GM19025 (cell line): ENCODE data around the gene CAV1.

Source experiments
- ATAC-seq: cut with Tn5 transposase; IDR thresholded peaks from one replicate; pipeline ENCODE4 v1.9.1; 2021; ENCODE audit warnings: mild to moderate bottlenecking, low read depth, moderate library complexity; ENCODE audit not compliant: unreplicated experiment

Gene CAV1

DNA sequence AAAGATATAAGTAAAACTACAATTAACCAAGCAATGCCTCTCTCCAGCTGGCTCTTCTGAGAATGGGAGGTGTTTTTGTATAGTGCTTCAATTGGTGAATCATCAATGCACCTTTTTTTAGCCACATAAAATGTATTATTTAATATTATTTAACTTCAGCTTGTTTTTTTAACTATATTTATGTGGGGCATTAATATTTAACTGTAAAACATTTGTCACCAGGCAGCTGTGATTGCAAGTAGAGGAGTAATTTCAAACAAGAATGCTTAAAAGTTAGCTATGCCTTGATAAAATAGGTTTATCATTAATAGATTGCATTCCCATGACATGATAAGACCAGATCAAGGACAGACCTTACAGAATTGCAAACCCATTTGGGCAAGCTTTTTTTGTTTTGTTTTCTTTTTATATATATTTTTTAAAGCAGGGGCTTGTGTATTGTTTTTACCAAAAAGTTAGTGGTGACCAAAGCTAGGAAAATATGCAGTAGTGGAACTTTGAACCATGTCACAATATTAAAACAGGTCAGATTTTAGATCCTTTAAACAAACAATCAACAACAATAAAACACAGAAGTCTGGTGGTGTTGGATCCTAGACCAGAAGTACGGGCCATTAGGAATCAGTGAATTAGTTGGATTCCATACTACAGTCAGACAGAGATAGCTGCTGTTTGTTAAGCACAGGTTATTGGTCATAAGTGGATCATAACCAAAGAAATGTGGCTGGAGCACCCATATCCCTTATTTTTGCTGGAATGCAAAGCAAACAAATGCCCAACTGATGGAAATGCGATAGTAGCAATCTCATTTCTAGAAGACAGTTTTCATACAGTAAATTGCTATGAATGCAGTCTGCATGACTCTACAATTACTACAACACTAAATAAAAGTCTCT lies 22.4 kb upstream of the CAV1 start:
- ATAC-seq, result no peak

- no peak for ATAC-seq
Observed at GRCh38 chr7:116503835-116504234, 21.0 kb upstream of the CAV1 start.

GRCh38 chr7:116505278-116505677 lies 19.6 kb upstream of the CAV1 start:
- no peak for ATAC-seq

GRCh38 chr7:116505823-116506222 lies 19.0 kb upstream of the CAV1 start:
- ATAC-seq, result no peak

- ATAC-seq, result no peak
Observed at GRCh38 chr7:116509982-116510579, 14.8 kb upstream of the CAV1 start.

DNA sequence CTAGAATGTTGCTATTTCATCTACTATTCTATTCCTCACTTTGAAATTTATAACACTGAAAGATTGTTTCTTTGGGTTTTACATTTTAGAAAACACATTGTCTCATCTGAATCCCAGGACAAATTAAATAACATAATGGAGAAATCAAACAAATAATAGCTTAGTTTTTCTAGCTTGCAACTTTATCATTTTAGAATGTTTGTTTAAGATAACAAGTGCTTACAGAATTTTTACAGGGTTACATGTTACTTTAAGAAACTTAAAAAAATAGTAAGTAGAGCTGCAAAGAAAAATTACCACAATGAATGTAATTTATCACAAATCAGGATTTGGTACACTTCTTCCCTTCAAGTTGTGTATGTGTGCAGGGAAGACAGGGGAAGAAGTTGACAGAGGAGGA lies 14.0 kb upstream of the CAV1 start:
- no peak for ATAC-seq

DNA sequence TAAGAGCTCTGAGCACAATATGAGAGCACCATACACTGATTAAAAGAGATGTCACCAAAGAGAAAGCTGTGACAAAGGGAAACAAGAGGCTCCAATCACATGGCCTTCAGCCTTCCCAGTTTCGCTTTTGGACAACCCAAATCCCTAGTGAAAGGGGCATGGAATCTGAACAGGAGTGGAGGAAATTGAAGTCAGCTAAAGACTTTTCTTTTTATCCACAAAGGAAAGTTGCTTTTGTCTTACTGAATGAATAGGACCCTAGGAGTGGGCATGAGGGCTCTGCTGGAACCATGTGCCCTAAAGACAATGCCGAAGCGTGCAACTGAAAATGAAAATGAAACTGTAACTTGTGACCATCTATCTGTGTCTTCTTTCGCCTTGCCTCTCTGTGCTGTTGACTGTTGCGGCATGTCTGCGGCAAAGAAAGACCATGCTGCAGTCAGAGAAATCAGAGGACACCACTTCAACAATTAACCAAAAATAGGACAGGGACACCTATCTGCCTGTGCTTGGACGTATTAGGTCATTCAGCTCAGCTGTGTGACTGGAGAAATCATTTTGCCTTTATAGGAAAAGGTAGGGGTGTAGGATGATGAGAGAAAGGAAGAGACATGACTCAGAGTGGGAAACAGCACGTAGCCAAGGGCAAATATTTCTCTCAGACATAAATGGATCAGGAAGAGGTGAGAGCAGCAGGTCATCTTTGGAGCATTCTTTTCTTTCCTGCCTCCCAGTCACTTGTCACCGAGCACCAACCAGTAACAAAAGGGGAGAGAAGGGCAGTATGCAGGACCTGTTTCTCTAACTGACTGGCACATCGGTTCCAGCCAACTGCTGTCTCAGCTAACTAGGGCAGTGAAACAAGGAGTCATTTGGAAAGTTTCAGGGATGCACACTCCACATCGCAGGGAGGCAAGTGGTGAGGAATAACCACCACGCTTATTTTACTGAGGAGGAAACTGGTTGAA lies 13.0 kb upstream of the CAV1 start:
- ATAC-seq, result peak; percentile 99

DNA sequence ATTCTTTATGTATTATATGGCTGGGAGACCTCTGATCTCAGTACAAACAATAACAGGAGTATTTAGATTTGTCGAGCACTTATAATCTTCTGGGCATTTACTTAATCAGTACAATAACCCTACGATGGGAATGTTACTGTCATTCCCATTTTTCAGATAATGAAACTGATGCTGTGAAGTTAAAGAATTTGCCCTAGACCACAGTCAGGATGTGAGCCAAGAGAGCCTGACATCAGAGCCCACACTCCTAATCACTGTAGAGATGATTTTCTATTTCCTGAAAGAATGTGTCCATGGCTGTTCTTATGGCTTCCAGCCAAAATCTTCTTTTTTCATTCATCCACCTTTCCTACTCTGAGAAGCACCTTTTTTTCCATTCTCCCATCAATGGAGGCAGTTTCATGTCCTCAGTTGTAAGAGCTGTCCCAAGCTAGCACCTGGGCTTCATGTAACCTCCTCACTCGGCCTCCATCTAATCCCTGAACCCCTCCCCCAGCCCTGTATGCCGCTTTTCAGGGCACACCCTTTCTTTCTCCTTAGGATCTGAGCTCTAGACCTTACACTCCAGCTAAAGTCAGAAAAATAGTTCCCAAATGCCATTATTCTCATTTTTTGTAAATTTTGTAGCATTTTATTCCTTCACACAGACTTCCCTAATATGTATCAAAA lies 12.2 kb upstream of the CAV1 start:
- ATAC-seq, result no peak

DNA sequence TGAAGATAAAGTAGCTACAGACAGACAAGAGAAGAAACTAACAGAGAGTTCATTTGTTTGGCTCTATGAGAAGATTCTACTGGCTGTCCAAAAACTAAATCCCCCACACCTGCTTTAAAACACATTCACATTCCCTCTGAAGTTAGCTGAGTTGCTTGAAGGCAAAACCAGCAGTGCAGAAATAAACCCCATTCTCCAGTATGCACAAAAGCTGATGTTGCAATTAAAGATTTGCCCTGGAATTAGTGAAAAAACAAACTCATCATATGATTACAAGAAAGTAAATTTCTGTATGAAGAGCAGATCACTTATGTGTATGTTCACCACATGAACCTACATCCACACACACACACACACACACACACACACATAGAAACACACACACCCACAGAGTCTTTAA lies 9.3 kb upstream of the CAV1 start:
- ATAC-seq, result no peak

GRCh38 chr7:116516324-116516723 lies 8.5 kb upstream of the CAV1 start:
- no peak for ATAC-seq

- ATAC-seq, result no peak
Observed at GRCh38 chr7:116517626-116518025, 7.2 kb upstream of the CAV1 start.

- no peak for ATAC-seq
Observed at GRCh38 chr7:116518961-116519360, 5.9 kb upstream of the CAV1 start.

GRCh38 chr7:116521046-116521664 lies 3.7 kb upstream of the CAV1 start:
- no peak for ATAC-seq

GRCh38 chr7:116522247-116522646 lies 2.6 kb upstream of the CAV1 start:
- no peak for ATAC-seq

GRCh38 chr7:116524221-116524608 lies 621 bp upstream of the CAV1 start:
- no peak for ATAC-seq

DNA sequence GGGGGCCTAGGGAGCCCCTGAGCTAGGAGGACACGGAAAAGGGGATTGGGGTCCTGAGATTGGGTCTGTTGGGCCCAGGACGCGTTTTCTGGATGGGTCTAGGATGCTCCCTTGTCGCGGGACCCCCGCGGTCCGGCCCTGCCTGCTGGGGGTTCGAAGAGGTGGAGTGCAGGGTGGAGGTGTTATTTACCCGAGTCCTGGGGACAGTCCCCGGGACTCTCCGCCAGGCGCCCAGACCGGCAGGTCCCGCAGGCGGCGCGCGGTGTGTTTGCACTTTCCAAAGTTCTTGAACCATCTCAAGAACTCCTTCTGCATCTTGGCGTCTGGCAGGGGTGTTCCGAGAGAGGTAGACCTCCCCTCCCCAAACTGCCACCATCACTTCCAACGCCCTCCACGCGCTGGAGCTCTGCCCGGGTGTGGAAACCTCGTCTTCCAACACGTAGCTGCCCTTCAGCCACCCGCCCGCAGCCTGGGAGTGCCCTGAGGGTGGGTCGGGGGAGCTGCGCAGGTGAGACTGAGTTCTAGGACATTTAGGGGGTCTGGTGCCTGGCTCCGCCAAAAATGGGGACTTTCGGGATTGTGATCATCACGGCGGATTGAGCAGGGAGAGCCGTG lies 569 bp downstream of the CAV1 start:
- peak; percentile 36 for ATAC-seq

DNA sequence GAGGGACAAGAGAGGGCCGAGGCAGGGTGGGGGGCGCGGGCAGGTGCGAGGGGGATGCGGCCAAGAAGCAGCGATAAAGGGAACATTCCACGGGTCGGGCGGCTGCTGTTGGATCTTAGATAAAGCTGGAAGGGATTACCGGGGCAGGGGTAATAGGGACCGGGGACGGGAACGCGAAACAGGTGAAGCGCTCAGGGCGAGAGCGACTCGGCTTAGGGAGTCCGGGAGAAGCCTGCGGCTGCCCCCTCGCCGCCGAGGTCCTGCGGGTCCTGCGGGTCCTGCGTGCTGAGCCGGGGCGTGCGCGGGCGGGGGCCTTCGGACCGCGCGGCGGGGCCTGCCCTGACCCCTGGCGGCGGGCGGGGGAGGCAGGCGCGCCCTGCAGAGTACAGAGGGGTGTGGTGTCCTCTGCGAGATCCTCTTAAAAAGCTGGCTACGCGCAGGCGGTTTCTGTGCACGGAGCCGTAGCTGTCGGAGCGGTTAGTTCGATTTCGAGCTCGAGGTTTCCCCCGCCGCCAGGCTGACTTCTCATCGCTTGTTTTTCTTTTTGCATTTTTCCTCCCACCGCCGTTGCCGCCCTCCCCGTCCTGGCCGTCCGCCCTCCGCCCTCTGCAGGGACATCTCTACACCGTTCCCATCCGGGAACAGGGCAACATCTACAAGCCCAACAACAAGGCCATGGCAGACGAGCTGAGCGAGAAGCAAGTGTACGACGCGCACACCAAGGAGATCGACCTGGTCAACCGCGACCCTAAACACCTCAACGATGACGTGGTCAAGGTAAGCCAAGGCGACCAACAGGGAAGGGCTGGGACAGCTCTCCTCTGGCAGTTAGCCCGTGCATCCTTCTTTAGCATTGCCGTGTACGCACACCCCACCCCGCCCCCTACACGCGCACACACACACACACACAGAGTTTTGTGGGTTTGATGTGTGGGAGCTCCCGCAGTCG lies 1.4 kb downstream of the CAV1 start:
- ATAC-seq, result peak; percentile 90

DNA sequence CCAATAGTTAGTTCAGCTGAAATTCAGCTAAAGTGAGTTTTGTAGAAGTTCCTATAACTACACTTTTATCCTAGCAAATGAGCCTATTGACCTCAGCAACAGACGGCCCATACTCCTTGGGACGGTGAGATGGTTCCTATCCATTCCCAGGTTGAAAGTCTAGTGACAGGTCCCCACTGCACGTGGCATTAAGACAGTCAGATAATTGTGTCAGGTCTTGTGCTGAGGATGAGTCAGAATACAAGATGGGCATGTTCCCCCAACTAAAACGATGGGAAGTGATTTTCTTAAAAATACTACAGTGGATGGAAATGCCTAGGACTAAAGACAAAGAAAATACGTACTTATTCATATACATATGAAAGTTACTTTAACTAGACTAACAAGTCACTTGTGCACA lies 2.1 kb downstream of the CAV1 start:
- ATAC-seq, result no peak
